Tibial nerve (tissue), 4 donors: ENCODE measurements around the gene RGS7BP.

Experiments
- EP300 ChIP-seq, 2 donors: sonication (generic); formaldehyde crosslinking; IDR thresholded peaks; one replicate each; pipeline ENCODE4 v1.6.1; 2017; ENCODE audit warnings: antibody characterized with exemption in 2 of 2, mild to moderate bottlenecking in 1 of 2
- POLR2A ChIP-seq, 2 donors: fragments of 450-650 bp; IDR thresholded peaks; one replicate each; pipeline ENCODE4 v1.6.1; 2017; ENCODE audit warnings: antibody characterized with exemption in 2 of 2, mild to moderate bottlenecking in 2 of 2, moderate library complexity in 2 of 2
- TF ChIP-seq, protein P1 (sequence below), 5 experiments: fragments of 200-600 bp in 3 of 5; fragments of 450-650 bp in 2 of 5; sonication (generic) in 3 of 5; IDR thresholded peaks; one replicate each; pipeline ENCODE4 v1.5.1; 2016 to 2019; ENCODE audit warnings: antibody characterized with exemption in 5 of 5, mild to moderate bottlenecking in 3 of 5, moderate library complexity in 2 of 5

DNA sequence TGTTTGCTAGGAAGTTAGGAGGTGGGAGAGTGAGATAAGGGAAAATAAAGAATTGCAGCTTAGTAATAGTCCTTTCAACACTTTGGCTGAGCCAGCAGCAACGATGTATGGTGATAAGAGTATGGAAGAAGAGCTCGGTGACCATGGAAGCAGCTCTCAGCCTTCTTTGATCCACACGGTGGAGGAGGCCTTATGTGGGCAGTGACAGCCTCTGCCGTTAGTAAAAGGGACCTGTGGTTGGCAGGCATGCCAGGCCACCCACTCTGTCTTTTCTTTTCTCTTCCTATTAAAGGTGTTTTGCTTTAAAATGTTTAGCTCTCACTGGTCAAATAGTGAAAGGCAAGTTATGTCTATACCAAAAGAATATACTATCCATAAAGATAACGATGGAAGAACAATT lies 7.7 kb downstream of the RGS7BP start:
- TF ChIP-seq, protein P1, sequence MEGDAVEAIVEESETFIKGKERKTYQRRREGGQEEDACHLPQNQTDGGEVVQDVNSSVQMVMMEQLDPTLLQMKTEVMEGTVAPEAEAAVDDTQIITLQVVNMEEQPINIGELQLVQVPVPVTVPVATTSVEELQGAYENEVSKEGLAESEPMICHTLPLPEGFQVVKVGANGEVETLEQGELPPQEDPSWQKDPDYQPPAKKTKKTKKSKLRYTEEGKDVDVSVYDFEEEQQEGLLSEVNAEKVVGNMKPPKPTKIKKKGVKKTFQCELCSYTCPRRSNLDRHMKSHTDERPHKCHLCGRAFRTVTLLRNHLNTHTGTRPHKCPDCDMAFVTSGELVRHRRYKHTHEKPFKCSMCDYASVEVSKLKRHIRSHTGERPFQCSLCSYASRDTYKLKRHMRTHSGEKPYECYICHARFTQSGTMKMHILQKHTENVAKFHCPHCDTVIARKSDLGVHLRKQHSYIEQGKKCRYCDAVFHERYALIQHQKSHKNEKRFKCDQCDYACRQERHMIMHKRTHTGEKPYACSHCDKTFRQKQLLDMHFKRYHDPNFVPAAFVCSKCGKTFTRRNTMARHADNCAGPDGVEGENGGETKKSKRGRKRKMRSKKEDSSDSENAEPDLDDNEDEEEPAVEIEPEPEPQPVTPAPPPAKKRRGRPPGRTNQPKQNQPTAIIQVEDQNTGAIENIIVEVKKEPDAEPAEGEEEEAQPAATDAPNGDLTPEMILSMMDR (IDR thresholded peaks at IDR 0.05), result no peak
- TF ChIP-seq EP300 (IDR thresholded peaks at IDR 0.05), result no peak
- no peak for TF ChIP-seq POLR2A (IDR thresholded peaks at IDR 0.05)
